GF-D8 (cell line): ENCODE data around the gene NFATC2.

Source experiments
- DNase-seq: peaks from one replicate; lab custom pipeline; 2025; lab: John Stamatoyannopoulos, UW

The NFATC2 gene

DNA sequence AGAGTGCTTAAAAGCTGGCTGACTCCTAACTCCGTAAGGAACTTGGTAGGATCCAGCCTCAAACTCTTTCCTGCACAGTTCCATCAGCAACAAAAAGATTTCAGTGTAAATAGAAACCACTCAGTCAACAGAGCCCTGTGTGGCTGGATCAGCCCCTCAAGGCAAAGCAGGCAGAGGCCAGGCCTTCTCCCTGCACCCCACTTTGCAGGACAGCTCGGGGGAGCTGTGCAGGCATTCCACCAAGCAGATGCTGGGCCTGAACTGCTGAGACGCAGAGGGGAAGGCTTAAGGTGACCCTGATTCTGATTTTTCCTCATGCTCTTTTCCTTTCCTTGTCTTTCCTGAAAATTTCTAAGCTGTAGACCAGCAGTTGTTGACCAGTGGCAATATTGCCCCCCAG lies 91.5 kb downstream of the NFATC2 start:
- DNase-seq = no peak

DNA sequence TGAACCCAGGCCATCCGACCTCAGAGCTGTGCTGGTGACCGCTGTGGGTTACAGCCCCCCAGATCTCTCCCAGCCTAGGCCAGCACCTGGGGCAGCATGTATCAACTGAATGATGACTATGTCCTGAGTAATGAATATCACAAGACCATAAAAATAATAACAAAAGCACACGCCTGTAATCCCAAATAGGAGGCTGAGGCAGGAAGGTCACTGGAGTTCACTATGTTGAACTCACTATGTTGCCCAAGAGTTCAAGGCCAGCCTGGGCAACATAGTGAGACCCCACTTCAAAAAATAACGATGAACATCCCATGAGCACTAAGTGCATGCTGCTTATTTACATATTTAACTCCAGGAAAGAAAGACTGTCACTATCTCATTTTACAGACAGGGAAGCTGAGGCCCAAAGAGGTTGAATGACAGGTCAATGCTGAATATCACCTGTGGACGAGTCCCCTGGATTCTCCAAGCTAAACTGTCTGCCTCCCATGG lies 92.3 kb downstream of the NFATC2 start:
- DNase-seq = no peak

DNA sequence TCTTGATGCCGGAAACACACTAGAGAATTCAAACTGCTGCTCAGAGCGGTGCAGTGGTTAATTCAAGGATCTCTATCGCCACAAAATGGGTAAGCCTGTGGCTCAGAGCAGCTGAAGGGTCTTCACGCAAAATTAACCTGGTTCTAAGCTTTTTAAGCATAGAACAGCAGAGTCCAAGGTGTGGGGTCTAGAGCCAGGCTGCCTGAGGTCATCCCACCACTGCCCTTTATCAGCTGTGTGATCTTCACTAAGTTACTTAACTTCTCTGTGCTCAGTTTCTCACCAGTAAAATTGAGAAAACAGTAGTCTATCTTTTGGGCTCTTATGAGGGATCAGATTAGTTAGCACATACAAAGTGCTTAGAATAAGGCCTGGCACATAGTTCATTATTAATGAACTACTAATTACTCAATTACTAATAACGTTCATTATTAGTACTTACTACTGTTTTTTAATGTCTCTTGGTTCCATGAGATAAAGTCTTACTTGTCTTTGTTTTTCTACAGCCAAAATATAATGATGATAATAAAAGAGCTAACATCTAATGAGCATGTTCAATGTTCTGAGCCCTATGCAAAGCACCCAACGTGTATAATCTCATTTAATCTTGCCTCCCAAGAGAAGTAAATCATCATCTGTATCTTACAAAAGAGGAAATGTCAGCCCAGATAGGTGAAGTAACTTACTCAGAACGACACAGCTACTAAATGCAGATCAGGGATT lies 92.9 kb downstream of the NFATC2 start:
- DNase-seq = no peak

DNA sequence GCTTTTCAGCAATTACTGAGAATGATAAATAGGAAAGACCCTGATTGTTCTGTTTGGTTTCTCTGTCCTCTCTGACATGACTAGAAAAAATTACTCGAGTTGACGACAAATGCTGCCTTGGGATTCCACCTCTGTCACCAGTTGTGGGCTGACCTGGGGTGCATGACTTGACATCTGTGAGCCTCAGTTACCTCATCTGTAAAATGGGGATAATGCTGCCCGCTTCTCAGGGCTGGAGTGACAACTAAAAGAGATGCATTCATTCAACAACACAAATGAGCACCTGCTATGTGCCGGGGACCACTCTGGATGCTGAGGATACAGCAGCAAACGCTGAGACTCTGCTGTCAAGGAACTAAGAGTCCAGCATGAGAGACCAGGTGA lies 94.8 kb downstream of the NFATC2 start:
- no peak for DNase-seq

DNA sequence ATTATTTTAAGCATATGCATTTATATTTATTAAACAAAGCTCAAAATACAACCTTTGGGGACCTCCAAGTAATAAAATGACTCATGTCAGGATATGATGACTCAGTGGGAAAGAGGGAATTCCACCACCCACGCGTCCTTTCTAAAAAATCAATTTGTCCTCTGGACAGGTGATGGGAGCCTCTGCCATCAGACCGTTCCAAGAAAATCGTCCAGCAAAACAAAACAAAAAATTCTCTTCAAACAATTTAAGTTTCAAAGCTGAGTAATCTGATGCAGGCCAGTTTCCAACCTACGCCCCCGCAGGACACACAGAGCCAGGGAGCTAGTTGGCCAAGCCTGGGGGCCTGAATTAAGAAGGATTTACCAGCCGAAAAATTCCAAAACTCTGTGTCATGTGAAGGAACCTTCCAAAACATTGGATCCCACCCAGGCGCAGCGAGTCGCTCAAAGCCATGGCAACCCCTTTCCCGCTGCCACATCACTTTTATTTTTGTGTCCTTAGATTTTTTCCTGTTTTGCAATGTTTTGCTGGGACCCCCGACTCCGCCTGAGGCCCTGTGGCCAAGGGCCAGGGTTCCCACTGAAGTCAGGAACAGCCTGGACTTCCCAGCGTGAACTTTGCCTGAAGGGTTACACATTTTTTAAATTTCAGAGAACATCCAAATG lies 95.3 kb downstream of the NFATC2 start:
- DNase-seq = no peak

DNA sequence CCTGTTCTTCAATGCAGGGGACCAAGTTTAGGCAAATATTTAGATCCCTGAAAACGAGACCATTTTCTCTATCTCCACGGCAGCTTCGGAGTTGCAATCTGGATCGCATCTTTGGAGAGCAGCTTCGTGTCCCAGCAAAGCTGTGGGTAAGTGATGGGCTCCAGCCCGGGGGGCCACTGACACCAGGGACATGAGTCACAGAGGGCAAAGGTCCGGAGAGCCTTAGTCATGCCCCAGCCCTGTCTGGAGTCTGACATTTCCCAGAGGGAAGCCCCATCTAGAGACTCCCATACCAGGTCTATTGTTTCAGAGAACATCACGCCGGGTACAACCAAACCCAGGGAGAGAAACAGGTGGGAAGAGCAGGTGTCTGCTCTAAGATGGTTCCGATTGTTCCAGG lies 95.9 kb downstream of the NFATC2 start:
- no peak for DNase-seq

DNA sequence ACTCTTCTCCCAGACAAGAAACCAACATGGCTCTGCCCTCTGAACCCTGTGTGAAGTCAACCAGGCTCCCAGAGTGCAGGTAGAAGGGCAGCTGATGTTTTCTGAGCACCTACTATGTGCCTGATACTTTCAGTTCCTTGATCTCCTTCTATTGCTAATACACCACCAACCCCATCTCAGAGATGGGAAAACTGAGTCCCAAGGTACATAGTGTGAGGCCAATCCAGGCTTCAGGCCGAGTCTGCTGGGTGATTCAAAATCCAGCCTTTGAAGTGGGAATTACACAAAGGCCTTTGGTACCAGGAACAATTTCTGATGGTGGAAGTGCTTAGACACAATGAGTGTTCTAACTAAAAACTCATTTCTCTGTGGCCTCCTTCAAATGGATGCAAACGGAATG lies 96.3 kb downstream of the NFATC2 start:
- no peak for DNase-seq

DNA sequence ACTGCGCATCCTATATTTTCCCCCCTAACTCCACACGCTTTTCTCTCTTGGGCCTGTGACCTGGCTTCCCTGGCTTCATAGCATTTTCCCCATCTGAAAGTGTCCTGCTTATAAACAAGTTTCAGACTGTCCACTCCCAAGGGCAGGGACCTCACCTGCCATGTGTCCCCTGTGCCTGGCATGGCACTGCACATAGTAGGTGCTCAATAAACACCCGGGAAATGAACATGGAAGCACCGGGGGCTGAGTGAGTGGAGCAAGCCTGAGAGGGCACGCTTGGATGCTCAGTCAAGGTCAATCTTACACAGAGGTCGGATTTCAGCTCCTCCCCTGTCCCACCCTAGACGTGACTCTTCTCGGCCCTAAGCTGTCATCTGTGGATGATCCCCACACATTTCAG lies 96.9 kb downstream of the NFATC2 start:
- DNase-seq = no peak

DNA sequence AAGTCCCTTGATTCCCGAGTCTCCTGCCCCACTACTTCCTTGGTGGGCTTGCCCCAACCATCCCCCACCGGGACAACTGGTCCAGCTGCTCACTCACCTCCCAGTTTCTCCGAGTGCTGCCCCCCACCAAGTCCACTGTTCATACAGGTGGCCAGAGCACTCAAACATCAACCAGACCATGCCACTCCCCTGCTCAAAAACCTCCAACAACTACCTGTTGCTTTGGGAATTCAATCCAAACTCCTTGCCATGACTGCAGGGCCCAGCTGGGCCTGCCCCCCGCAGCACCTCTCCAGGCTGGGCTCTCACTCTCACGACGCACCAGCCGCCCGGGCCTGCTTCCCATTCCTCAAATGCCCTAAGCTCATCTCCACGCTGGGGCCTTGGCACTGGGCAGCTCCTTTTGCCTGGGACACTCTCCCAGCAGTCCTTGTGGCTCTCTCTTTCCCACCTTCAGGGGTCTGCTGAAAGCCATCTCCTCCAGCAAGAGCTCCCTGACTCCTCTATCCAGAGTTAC lies 97.5 kb downstream of the NFATC2 start:
- no peak for DNase-seq

DNA sequence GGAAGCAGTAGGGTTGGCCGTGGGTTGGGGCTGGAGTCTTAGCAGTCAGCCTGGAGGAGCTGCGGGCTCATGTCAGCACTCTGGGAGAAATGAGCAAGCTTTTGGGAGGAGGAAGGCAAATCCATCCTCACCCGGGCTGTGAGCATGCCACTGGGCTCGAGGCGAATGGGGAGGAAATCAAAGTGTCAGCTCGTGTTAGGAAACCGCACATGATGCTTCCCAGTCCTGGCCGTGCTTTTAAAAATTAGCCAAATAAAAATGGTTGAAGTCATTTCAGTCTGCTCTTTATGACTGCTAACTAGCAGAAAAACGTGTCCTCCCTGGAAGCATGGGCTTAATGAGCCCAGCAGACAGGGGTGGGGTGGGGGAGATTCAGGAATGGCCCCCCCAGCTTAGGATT lies 98.1 kb downstream of the NFATC2 start:
- DNase-seq = no peak

DNA sequence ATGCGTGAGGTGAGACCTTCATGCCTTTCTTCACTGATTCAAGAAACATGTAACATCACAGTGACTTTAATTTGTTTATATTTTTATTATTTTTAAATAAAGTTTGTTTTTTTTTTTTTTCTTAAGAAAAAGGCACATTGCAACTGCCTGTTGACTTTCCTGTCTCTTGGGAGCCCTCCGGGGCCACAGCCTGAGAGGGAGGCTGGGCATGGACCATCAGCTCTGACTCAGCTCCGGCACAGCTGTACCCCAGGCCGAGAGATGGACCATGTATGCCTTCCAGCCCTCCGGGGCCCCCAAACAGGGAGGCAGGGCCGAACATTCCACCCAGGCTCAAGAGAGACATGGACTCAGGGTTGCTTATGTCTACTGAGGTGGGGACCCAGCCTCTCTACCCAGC lies 99.9 kb downstream of the NFATC2 start:
- DNase-seq = no peak

DNA sequence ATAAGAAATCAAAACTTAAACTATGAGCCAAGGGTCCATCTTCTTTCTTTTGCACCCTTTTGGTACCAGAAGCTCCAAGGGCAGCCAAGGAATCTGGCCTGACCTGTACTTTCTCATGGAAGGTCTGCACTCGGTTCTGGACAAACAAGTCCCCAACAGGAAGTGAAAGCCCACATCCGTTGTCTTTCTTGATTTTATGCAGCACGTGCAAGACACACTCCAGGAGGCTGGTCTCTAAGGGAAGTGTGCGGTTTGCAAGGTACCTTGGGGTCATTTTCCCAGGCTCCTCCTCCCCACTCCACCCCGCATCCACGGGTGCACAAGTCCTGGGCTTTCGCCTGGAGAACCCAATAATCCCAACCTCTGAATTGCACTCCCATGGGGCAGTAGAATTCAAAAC lies 101.9 kb downstream of the NFATC2 start:
- no peak for DNase-seq

DNA sequence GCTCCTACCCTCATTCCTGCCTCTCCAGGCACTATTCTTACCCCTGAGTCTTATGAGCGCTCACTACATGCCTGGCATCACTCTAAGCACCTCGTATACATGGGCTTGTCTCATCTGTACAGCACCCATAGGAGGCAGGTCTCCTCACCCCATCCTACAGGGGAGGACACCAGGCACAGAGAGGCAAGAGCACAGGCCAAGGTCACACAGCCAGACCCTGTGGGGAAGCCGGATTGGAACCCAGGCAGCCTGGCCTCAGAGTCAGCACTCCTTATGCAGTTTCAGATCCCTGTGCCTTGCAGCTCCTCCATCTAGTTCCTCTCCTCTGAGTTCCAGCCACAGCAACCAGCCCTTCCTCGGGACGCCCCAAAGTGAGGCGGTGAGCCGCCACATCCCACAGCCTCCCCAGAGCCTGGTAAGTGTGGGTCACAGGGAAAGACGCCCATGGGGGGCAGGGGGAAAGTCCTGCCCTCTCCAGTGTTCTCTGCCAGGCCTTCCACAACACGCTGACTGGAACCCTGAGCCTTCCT lies 103.3 kb downstream of the NFATC2 start:
- no peak for DNase-seq

DNA sequence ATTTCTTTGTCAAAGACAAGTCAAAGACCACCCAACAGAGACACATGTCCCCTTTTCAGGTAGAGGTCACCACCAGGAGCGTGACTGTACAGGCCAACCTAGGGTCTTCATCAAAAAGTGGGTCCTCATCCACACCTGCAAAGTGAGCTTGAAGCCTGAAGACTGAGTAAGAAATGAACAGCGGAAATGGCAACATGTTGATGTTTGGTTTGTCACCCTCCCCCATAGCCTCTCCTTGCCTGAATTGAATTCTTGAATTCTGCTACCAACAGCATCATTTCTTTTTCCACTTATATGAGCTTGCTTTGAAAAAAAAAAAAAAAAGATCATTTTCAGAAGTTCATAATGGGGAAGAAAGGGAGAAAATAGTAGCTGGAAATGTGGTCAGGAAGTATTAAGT lies 104.4 kb downstream of the NFATC2 start:
- no peak for DNase-seq

DNA sequence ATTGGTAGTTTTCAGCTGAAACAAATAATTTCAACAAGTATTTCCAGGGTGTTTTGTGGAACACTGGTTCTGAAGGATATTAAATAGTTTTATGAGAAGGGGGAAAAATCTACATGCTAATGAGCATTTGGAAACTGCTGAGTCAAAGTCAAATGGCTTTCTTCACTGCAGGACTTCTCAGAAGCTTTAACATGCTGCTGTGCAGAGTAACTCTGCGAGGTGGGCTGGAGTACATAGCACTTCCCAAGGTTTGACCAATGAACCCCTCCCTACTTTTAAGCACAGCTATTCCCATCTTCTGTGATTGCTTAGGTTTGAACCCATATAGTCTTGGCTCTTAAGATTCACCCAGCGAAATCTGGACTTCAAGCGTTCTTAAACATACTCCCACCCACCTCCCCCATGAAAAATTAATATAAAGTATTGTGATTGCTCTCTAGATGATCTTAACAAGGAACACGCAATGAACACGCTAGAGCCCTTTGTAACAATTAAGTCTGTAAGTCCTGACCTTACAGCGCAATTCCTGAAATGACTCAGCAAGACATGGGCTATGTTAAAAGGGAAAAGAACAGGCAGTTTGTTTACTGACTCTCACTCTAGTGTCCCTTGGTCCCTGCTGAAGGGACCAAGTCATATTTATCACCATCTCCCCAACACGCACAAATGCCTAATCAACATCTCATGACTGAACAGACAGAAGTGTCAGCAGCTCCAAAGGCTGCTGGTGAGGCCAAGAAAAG lies 105.2 kb downstream of the NFATC2 start:
- no peak for DNase-seq

DNA sequence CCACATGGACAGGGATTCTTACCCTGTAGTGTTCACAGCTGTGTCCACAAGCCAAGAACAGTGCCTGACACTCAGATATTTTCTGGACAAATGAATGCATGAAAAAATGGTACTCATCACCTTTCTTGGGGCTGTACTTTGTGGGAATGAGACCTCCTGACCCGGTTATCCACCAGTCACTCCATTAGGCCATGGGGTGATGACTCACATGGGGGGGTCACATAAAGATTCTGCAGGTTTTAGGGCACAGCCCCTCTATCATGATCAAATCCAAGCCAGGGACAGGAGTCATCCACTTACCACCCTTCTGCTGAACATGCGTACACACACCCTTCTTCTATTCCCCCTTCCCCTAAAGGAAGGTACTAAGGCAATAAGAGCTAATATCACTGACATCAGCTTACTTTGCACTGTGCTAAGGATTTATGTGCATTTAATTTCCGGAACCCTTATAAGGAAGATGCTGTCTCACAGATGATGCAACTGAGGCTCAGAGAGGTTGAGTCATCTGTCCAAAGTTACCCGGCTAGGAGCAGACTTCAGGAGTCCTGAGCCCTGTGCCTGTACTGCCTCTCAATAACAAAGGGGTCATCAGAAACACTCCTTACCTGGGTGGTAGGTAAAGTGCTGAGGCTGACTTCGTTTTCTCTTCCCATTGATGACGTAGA lies 107.8 kb downstream of the NFATC2 start:
- no peak for DNase-seq

DNA sequence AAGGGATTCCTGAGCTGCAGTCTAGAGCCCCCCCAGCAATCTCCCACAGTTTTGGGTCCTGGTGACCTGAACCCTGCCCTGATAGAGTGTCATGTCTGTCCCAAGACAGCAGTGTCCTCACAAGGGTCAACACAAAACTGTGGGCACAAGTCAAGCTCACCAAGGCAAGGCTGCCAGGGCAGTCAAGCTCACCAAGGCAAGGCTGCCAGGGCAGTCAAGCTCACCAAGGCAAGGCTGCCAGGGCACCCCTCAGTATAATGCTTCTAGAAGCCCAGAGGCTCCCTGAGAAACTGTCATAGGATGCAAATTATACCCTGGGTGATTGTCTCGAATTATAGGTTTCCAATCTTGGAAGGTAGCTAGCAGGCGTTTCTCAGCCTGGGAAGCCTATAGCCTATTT lies 108.5 kb downstream of the NFATC2 start:
- DNase-seq = no peak

DNA sequence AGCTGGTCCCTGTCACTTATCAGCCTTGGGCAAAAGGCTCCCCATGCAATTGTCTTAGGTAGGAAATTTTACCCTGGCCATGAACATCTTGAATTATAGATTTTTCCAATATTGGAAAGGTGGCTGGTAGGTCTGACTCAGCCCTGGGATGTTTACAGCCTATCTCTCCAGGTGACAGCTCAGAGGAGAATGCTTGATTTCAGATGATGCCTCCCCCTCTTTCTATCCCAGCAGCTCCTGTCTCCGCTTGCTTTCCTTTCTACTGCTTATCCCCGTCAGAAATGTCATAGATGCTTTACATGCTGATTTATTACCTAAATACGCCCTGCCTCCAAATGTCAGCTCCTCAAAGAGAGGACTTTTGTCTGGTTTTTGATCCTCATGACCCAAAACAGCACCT lies 109.6 kb downstream of the NFATC2 start:
- no peak for DNase-seq

DNA sequence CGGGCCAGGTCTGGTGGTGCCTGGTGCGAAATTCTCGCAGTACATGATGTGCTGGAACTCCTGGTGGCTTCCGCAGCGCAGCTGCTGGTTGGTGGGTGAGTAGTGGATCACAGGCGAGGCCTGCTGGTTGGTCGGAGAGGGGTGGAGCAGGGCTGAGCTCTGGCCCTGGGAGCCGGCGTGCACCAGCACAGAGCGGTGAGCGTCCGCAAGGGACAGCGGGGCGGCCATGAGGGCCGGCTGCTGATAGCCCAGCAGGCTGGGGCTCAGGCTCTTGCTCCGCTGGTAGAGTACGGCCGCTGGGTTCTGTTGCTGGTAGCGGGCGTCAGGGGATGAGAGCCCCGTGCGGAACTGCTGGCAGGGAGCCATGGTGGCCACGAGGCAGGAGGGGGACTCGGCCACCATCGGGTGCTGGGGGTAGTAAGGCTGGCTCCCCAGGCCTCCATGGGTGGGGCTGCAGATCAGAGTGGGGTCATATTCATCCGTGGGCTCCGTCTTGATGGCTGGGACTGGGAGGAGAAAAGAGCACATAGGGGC lies 110.2 kb downstream of the NFATC2 start:
- DNase-seq = no peak

DNA sequence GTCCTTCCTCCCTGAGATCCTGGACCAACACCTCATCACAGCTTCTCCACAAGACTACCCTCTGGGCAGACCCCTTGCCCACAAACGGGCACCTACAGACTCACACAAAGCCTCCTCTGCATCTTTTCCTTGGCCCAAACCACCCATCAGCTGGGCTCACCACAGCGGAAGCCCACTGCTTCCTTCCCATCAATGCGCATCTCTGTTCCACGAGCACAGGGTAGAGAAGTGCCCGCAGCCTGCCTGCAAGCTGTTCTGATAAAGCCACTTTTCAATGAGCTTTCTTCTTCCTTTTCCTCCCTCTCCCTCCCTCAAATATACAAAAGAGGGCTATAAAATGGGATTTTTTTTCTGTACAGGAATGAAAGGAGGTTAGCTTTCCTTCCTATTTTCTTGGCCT lies 111.2 kb downstream of the NFATC2 start:
- DNase-seq = peak; percentile 29

DNA sequence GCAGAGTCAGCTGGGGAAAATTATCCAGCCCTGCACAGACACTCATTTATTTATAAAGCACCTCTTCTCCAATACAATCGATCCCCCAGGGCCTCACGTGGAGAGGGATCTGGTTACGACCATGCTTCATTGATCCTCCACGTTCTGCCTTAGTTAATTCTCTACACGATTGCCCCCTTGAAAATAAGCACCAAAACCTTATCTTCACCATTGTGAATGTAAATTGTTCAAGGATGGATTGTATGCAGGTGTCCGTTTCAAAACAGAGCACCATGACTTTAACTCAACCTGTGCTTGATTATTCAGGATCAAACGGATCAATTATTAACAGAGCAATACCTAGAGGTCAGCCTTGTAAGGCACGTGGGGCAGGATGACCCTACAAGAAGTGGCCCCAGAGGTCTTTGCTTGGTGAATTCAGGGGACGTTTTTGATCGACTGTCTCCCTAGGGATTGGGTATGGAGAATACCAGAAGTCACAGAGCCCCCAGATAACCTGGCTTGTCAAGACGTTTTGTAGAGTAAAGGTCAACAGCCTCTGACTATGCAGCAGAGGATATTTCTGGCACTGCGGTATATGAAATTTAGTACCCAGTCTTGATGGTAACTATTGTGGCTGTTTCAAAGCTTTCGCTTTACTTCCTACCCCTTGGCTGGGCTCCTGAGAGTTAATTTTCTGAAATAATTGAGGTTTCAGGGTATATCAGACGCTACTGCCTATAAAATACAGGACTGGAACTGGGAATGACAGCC lies 112.1 kb downstream of the NFATC2 start:
- DNase-seq = no peak
